B cell (primary cell): Measurements from ENCODE around the gene PRDM11. TPM values are rescaled to one million over a fixed set of nuclear protein-coding genes. Genes with fewer than 3 reads are reported as not detected.

Source experiments
- ATAC-seq: fragments of 200-7000 bp; cut with Tn5 transposase; one replicate; pipeline ENCODE4 v1.10.0; 2021; ENCODE audit warnings: low read depth, mild to moderate bottlenecking, moderate number of reproducible peaks, moderate library complexity
- CTCF ChIA-PET: fragments of 350-600 bp; sonication (Branson Sonifier 250); formaldehyde crosslinking; loops from one replicate; lab custom pipeline; 2021; ENCODE audit warnings: antibody characterized with exemption, inconsistent platforms; lab: Charles Lee
- POLR2A ChIA-PET: fragments of 350-600 bp; sonication (Branson Sonifier 250); formaldehyde crosslinking; loops from one replicate; lab custom pipeline; 2021; ENCODE audit warnings: antibody characterized with exemption; lab: Charles Lee
- DNase-seq: peaks from one replicate; pipeline ENCODE4 v3.0.0; 2013
- H2AFZ ChIP-seq: 2 replicates; pipeline ENCODE4 v1.6.1; 2012; ENCODE audit warnings: mild to moderate bottlenecking, low read depth, low read length; ENCODE audit not compliant: insufficient read depth, poor library complexity, severe bottlenecking
- H3K27ac ChIP-seq, 2 donors: 1 replicate in 1 of 2; 2 replicates in 1 of 2; pipeline ENCODE4 v1.5.1; 2012 to 2013; ENCODE audit warnings: low read length in 2 of 2, mild to moderate bottlenecking in 2 of 2, moderate library complexity in 1 of 2
- H3K27me3 ChIP-seq, 4 experiments: fragments of 200-600 bp in 1 of 4; sonication (generic) in 1 of 4; replicated peaks in 1 of 4; 1 replicate in 2 of 4; 2 replicates in 2 of 4; pipeline versions ENCODE4 v1.6.1 to v1.7.0; 2013 to 2016; ENCODE audit warnings: low read length in 3 of 4, mild to moderate bottlenecking in 2 of 4, mixed read lengths in 1 of 4, moderate library complexity in 1 of 4; ENCODE audit not compliant: insufficient read depth in 4 of 4, control insufficient read depth in 3 of 4; ENCODE audit errors: control extremely low read depth in 1 of 4
- H3K36me3 ChIP-seq, 2 experiments: replicated peaks in 1 of 2; 1 replicate in 1 of 2; 2 replicates in 1 of 2; pipeline versions ENCODE4 v1.6.1 to v1.7.1; 2013; ENCODE audit warnings: low read length in 1 of 2; ENCODE audit not compliant: insufficient read depth in 2 of 2, control insufficient read depth in 1 of 2; ENCODE audit errors: control extremely low read depth in 1 of 2, extremely low read depth in 1 of 2
- H3K4me1 ChIP-seq, 2 donors: fragments of 200-600 bp in 1 of 2; sonication (generic) in 1 of 2; 1 replicate in 1 of 2; 2 replicates in 1 of 2; pipeline versions ENCODE4 v1.5.1 to v1.6.1; 2013 to 2017; ENCODE audit warnings: low read length in 2 of 2; ENCODE audit not compliant: control insufficient read depth in 2 of 2, insufficient read depth in 2 of 2
- H3K4me2 ChIP-seq: replicated peaks from 2 replicates; pipeline ENCODE3; 2012; ENCODE audit warnings: mild to moderate bottlenecking, low read depth, low read length; ENCODE audit not compliant: poor library complexity, severe bottlenecking
- H3K4me3 ChIP-seq, 5 experiments: fragments of 200-600 bp in 1 of 5; sonication (generic) in 1 of 5; 1 replicate in 3 of 5; 2 replicates in 2 of 5; pipeline versions ENCODE4 v1.5.1 to v1.7.0; 2011 to 2016; ENCODE audit warnings: low read length in 4 of 5, mild to moderate bottlenecking in 4 of 5, low read depth in 2 of 5, control low read depth in 1 of 5, moderate library complexity in 1 of 5; ENCODE audit not compliant: insufficient read depth in 1 of 5; ENCODE audit errors: control extremely low read depth in 1 of 5, extremely low read depth in 1 of 5
- H3K79me2 ChIP-seq: fragments of 200-600 bp; sonication (generic); one replicate; pipeline ENCODE4 v1.6.0; 2016; ENCODE audit warnings: low read length; ENCODE audit not compliant: control insufficient read depth, insufficient read depth
- H3K9ac ChIP-seq: fragments of 200-600 bp; sonication (generic); 2 replicates; pipeline ENCODE4 v1.6.1; 2017; ENCODE audit warnings: mild to moderate bottlenecking, low read length, moderate library complexity
- H3K9me3 ChIP-seq, 3 donors: one replicate each; pipeline versions ENCODE4 v1.6.1 to v1.7.1; 2013; ENCODE audit warnings: low read length in 2 of 3; ENCODE audit not compliant: control insufficient read depth in 2 of 3, insufficient read depth in 1 of 3; ENCODE audit errors: control extremely low read depth in 1 of 3
- H4K20me1 ChIP-seq: 2 replicates; pipeline ENCODE4 v1.6.0; 2012; ENCODE audit warnings: mild to moderate bottlenecking, low read length; ENCODE audit not compliant: insufficient read depth, control insufficient read depth, poor library complexity, severe bottlenecking
- H3K27ac Mint-ChIP-seq: one replicate; pipeline ENCODE4 v1.8.0; 2021; ENCODE audit warnings: mixed read lengths
- H3K27me3 Mint-ChIP-seq: one replicate; pipeline ENCODE4 v1.8.0; 2021; ENCODE audit warnings: mixed read lengths
- H3K4me1 Mint-ChIP-seq: one replicate; pipeline ENCODE4 v1.8.0; 2021; ENCODE audit warnings: mixed read lengths
- H3K4me3 Mint-ChIP-seq: one replicate; pipeline ENCODE4 v1.8.0; 2021; ENCODE audit warnings: mixed read lengths
- H3K9me3 Mint-ChIP-seq: one replicate; pipeline ENCODE4 v1.8.0; 2022; ENCODE audit warnings: mixed read lengths; ENCODE audit not compliant: insufficient read depth
- CTCF ChIP-seq: fragments of 200-600 bp; IDR thresholded peaks from one replicate; pipeline ENCODE4 v1.8.0; 2022; ENCODE audit warnings: antibody characterized with exemption, mild to moderate bottlenecking
- EZH2 ChIP-seq: IDR thresholded peaks from 2 replicates; pipeline ENCODE4 v1.6.1; 2012; ENCODE audit warnings: borderline replicate concordance, low read depth, mild to moderate bottlenecking, moderate library complexity, low read length; ENCODE audit not compliant: insufficient read depth, poor library complexity, severe bottlenecking
- whole genome bisulfite sequencing: methylation state at CpG from one replicate; pipeline ENCODE4 v1.1.5; 2013; ENCODE audit warnings: missing lambda C conversion rate; ENCODE audit not compliant: insufficient coverage; 5-methylcytosine and 5-hydroxymethylcytosine counted together
- intact Hi-C: fragments of 100-400 bp; cut with micrococcal nuclease; formaldehyde crosslinking; loops from one replicate; pipeline ENCODE4 v1.10.0; 2022
- polyA plus RNA-seq: library from polyadenylated mRNA; depleted of rRNA; stranded (reverse); fragments of >200 nt; gene quantifications from 2 replicates; pipeline ENCODE4 v1.2.3, GENCODE V29; 2012
- total RNA-seq, 2 donors: library from RNA; stranded (reverse); fragments of 120-200 nt in 1 of 2; gene quantifications; 1 replicate in 1 of 2; 2 replicates in 1 of 2; pipeline versions ENCODE4 v1.2.3 to v1.2.4, GENCODE V29; 2013 to 2022

The PRDM11 gene
- total and polyA plus RNA-seq, 2 donors (not counting 1 experiment from before 2014, with no cell fraction given): 9.5 to 26.2 TPM

- Histone ChIP-seq H2AFZ (no peak overlapping the region), H3K36me3 (no peaks in the 10 kb centered on the region), H3K4me3 (no peak overlapping the region), H3K9ac (no peak overlapping the region), H3K9me3 (no peaks in the 10 kb centered on the region), H3K4me2 (no peak overlapping the region), H3K27ac (no peak overlapping the region), H3K4me1 (no peaks in the 10 kb centered on the region), H3K79me2 (peaks cover 93% of the 10 kb centered on the region), H3K27me3 (no peaks in the 10 kb centered on the region), H4K20me1 (peaks cover 89% of the 10 kb centered on the region)
- Mint-ChIP-seq H3K4me3 (no peak overlapping the region), H3K27me3 (no peaks in the 10 kb centered on the region), H3K4me1 (peaks cover 26% of the 10 kb centered on the region), H3K27ac (no peak overlapping the region), H3K9me3 (no peaks in the 10 kb centered on the region)
- ChIA-PET CTCF (interaction anchor here (0.7 kb wide), 1 partner anchor 230 kb away, joined by 3 read pairs; no protein-coding TSS in a partner anchor), POLR2A (no interaction called here)
- DNase-seq (no peak), ATAC-seq (no peak)
- TF ChIP-seq EZH2 (no peak), CTCF (no peak)
- intact Hi-C loops: no loop called here
- WGBS: 98% methylated on average over 9 of the region's 9 CpGs
Observed at GRCh38 chr11:45156741-45157140, 10.3 kb downstream of the PRDM11 start.

GRCh38 chr11:45157247-45158209, 11.1 kb downstream of the PRDM11 start:
- no peak overlapping the region for H3K27ac Mint-ChIP-seq
- TF ChIP-seq EZH2: no peak
- no peak for TF ChIP-seq CTCF
- ChIA-PET POLR2A (no interaction called here), CTCF (no interaction called here)
- H3K9me3 Mint-ChIP-seq: no peaks in the 10 kb centered on the region
- Histone ChIP-seq H4K20me1 (peaks cover 97% of the 10 kb centered on the region), H3K36me3 (no peaks in the 10 kb centered on the region), H3K27me3 (no peaks in the 10 kb centered on the region), H2AFZ (no peak overlapping the region), H3K79me2 (peaks cover 93% of the 10 kb centered on the region), H3K4me1 (no peaks in the 10 kb centered on the region), H3K9me3 (no peaks in the 10 kb centered on the region), H3K27ac (no peak overlapping the region), H3K4me3 (no peak overlapping the region), H3K9ac (no peak overlapping the region), H3K4me2 (no peak overlapping the region)
- DNase-seq: no peak
- H3K27me3 Mint-ChIP-seq: no peaks in the 10 kb centered on the region
- peaks cover 33% of the 10 kb centered on the region for H3K4me1 Mint-ChIP-seq
- 85% methylated on average over 19 of the region's 20 CpGs for WGBS
- no peak for ATAC-seq
- no peak overlapping the region for H3K4me3 Mint-ChIP-seq
- intact Hi-C loops: no loop called here
